Natural killer cell (primary cell): Measurements from ENCODE around the gene SMTNL1. TPM values are rescaled to one million over a fixed set of nuclear protein-coding genes. Genes with fewer than 3 reads are reported as not detected.
"Not testable (repeated sequence)": the region's sequence is repeated elsewhere in the genome, so short reads cannot be mapped to it uniquely, and the experiment has no call there.

Experiments
- ATAC-seq, 3 donors: fragments of 150-1000 bp in 2 of 3; fragments of 200-7000 bp in 1 of 3; cut with Tn5 transposase; 1 replicate in 1 of 3; 2 replicates in 2 of 3; pipeline ENCODE4 v1.10.0; 2021; ENCODE audit warnings: mild to moderate bottlenecking in 2 of 3, moderate library complexity in 2 of 3
- DNase-seq, 2 donors: peaks; one replicate each; pipeline versions ENCODE4 v3.0.0 to v3.0.0-alpha.2; 2013 to 2021; ENCODE audit warnings: mixed read lengths in 1 of 2
- H3K27ac ChIP-seq: one replicate; pipeline ENCODE4 v1.5.1; 2013; ENCODE audit warnings: mild to moderate bottlenecking, low read length
- H3K27me3 ChIP-seq: one replicate; pipeline ENCODE4 v1.6.1; 2013; ENCODE audit warnings: low read length; ENCODE audit not compliant: control insufficient read depth, insufficient read depth
- H3K36me3 ChIP-seq: one replicate; pipeline ENCODE4 v1.6.1; 2013; ENCODE audit warnings: low read length; ENCODE audit not compliant: control insufficient read depth, insufficient read depth
- H3K4me1 ChIP-seq: one replicate; pipeline ENCODE4 v1.6.1; 2013; ENCODE audit warnings: low read length; ENCODE audit not compliant: control insufficient read depth, insufficient read depth
- H3K4me3 ChIP-seq: one replicate; pipeline ENCODE4 v1.5.1; 2013; ENCODE audit warnings: low read length
- H3K9me3 ChIP-seq: one replicate; pipeline ENCODE4 v1.6.1; 2013; ENCODE audit warnings: low read length; ENCODE audit not compliant: control insufficient read depth, insufficient read depth
- H3K27ac Mint-ChIP-seq, 2 donors: one replicate each; pipeline ENCODE4 v1.8.0; 2022; ENCODE audit warnings: mild to moderate bottlenecking in 2 of 2, mixed read lengths in 2 of 2, moderate library complexity in 1 of 2
- H3K27me3 Mint-ChIP-seq, 2 donors: one replicate each; pipeline ENCODE4 v1.8.0; 2022; ENCODE audit warnings: low read depth in 2 of 2, mixed read lengths in 2 of 2
- H3K36me3 Mint-ChIP-seq: one replicate; pipeline ENCODE4 v1.8.0; 2022; ENCODE audit warnings: mixed read lengths
- H3K4me1 Mint-ChIP-seq, 2 donors: one replicate each; pipeline ENCODE4 v1.8.0; 2022; ENCODE audit warnings: mixed read lengths in 2 of 2
- H3K4me3 Mint-ChIP-seq: one replicate; pipeline ENCODE4 v1.8.0; 2022; ENCODE audit warnings: mild to moderate bottlenecking, moderate library complexity, mixed read lengths
- H3K9me3 Mint-ChIP-seq, 2 donors: one replicate each; pipeline ENCODE4 v1.8.0; 2022; ENCODE audit warnings: mixed read lengths in 2 of 2
- WGBS: methylation state at CpG from one replicate; pipeline ENCODE4 v1.1.7; 2013; ENCODE audit warnings: missing lambda C conversion rate; ENCODE audit not compliant: insufficient coverage; 5-methylcytosine and 5-hydroxymethylcytosine counted together
- intact Hi-C: fragments of 100-400 bp; cut with micrococcal nuclease; formaldehyde crosslinking; loops from one replicate; pipeline ENCODE4 v1.14.2; 2022
- total RNA-seq, 4 donors: library from RNA; stranded (reverse); fragments of 120-200 nt in 1 of 4; gene quantifications; one replicate each; pipeline versions ENCODE4 v1.2.3 to v1.2.4, GENCODE V29; 2013 to 2022
- TF ChIP-seq, protein P1 (sequence below): fragments of 200-600 bp; IDR thresholded peaks from one replicate; pipeline ENCODE4 v1.8.0; 2022; ENCODE audit warnings: antibody characterized with exemption

SMTNL1 gene
- total RNA-seq, 3 donors from 2014 or later (not counting 1 experiment from before 2014, with no cell fraction given) = not detected

DNA sequence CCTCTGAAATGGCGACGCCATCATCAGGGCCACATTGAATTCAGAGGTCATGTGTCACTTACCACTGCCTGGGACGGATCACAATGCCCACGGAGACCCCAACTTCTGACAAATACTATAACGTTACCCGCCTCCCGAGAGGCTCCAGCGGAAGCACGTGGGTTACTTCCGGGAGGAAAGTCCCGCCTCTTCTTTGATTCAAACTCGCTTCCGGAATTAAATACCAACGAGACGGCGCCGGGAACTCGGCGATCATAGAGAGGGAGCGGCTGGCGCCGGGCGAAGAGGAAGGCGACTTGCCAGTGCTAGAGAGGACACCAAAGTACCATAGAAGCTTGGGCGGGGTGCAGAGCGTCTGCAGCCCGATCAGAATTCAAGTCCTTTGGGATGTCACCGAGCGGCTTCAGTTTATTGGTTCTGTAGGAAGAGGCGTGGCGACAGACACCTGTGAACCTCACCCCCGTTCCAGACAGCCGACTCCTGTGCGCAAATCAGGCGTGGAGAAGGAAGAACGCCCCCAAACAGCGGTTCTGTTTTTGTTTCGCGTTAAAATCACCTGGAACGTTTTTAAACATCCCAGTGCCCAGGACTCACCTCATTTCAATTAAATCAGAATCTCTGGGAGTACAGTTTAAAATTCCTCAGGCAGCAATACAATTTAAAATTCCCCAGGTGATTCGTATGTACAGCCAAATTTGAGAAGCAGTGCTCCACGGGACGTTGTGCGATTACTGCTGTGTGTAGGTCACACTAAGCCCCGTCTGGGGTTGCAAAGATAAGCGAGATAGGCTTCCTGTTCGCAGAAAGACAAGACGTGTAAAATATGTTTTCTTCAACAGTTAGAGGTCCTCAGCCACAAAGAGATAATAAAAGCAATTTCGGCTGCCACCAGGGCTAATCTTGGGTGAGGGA is 6.5 kb upstream of the SMTNL1 start, which contains the start of gene TIMM10:
TIMM10 (minus strand) TSS at position 159 of the 912 bp plus-strand sequence. CDS start 565 bp downstream, outside the sequence.
- intact Hi-C loops = loop anchor here (1.0 to 2.0 kb wide), 6 partner anchors 36 to 1048 kb away; partner anchors contain the start of genes MED19, SELENOH, TMX2 and UBE2L6
- DNase-seq = peak; percentile 74 to 97
- WGBS = under 1% methylated on average over 49 of the region's 49 CpGs
- no peaks in the 10 kb centered on the region for H3K36me3 Mint-ChIP-seq
- TF ChIP-seq, protein P1, sequence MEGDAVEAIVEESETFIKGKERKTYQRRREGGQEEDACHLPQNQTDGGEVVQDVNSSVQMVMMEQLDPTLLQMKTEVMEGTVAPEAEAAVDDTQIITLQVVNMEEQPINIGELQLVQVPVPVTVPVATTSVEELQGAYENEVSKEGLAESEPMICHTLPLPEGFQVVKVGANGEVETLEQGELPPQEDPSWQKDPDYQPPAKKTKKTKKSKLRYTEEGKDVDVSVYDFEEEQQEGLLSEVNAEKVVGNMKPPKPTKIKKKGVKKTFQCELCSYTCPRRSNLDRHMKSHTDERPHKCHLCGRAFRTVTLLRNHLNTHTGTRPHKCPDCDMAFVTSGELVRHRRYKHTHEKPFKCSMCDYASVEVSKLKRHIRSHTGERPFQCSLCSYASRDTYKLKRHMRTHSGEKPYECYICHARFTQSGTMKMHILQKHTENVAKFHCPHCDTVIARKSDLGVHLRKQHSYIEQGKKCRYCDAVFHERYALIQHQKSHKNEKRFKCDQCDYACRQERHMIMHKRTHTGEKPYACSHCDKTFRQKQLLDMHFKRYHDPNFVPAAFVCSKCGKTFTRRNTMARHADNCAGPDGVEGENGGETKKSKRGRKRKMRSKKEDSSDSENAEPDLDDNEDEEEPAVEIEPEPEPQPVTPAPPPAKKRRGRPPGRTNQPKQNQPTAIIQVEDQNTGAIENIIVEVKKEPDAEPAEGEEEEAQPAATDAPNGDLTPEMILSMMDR = no peak
- H3K27ac Mint-ChIP-seq = peak within 1 kb of the TSS; percentile 97 to 99
- Histone ChIP-seq H3K4me1 (peaks cover 15% of the 10 kb centered on the region), H3K9me3 (no peaks in the 10 kb centered on the region), H3K27ac (peak within 1 kb of the TSS; percentile 78), H3K36me3 (peaks cover 8% of the 10 kb centered on the region), H3K27me3 (no peaks in the 10 kb centered on the region), H3K4me3 (peak within 1 kb of the TSS; percentile 65)
- peak within 1 kb of the TSS; percentile 99 for H3K4me3 Mint-ChIP-seq
- no peaks in the 10 kb centered on the region for H3K27me3 Mint-ChIP-seq
- peaks cover 30 to 36% of the 10 kb centered on the region in 2 donors for H3K4me1 Mint-ChIP-seq
- H3K9me3 Mint-ChIP-seq = no peaks in the 10 kb centered on the region
- ATAC-seq = peak; percentile 81 to 93 (median 87)

DNA sequence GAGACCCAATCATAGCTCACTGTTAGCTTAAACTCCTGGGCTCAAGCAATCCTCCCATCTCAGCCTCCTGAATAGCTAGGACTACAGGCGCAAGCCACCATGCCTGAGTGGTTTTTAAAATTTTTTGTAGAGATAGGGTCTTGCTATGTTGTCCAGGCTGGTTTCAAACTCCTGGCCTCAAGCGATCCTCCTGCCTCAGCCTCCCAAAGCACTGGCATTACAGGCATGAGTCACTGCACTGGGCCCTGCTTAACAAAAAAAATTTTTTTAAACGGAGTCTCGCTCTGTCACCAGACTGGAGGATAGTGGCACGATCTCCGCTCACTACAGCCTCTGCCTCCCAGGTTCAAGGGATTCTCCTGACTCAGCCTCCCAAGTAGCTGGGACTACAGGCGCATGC is 2.9 kb upstream of the SMTNL1 start:
- intact Hi-C loops, H3K4me3 ChIP-seq, H3K9me3 Mint-ChIP-seq, H3K27ac Mint-ChIP-seq, H3K36me3 Mint-ChIP-seq, H3K27me3 ChIP-seq, DNase-seq, H3K36me3 ChIP-seq, H3K27ac ChIP-seq, H3K4me3 Mint-ChIP-seq, ATAC-seq, H3K27me3 Mint-ChIP-seq, H3K9me3 ChIP-seq: not testable (repeated sequence)
- peaks cover 24% of the 10 kb centered on the region in 2 donors for H3K4me1 Mint-ChIP-seq
- peaks cover 15% of the 10 kb centered on the region for H3K4me1 ChIP-seq
- WGBS = 97% methylated on average over 6 of the region's 7 CpGs

DNA sequence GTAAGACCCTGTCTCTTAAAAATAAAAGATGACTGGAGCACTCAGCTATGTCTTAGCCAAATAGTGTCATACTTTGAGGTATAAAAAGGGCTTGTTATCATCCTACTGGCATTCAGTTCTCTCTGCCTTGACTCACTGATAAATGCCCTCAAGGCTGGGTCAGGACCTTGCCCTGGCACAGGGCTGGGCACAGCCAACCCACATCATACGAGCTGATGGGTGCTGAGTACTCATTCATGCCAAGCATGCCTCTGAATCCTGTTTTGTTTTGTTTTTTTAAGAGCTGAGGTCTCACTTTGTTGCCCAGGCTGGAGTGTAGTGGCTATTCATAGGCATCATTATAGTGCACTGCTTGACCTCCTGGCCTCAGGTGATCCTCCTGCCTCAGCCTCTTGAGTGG is 1.9 kb downstream of the SMTNL1 start:
- Histone ChIP-seq H3K4me1 (no peaks in the 10 kb centered on the region), H3K9me3 (no peaks in the 10 kb centered on the region), H3K36me3 (no peaks in the 10 kb centered on the region), H3K27me3 (no peaks in the 10 kb centered on the region), H3K27ac (no peak overlapping the region), H3K4me3 (no peak overlapping the region)
- ATAC-seq (no peak), DNase-seq (no peak)
- no peaks in the 10 kb centered on the region for H3K27me3 Mint-ChIP-seq
- H3K9me3 Mint-ChIP-seq = no peaks in the 10 kb centered on the region
- WGBS = 93% methylated on average over 1 of the region's 1 CpG
- no peaks in the 10 kb centered on the region for H3K36me3 Mint-ChIP-seq
- TF ChIP-seq, protein P1 = no peak
- no peaks in the 10 kb centered on the region for H3K4me1 Mint-ChIP-seq
- no peak overlapping the region for H3K27ac Mint-ChIP-seq
- no peak overlapping the region for H3K4me3 Mint-ChIP-seq
- intact Hi-C loops = no loop called here

DNA sequence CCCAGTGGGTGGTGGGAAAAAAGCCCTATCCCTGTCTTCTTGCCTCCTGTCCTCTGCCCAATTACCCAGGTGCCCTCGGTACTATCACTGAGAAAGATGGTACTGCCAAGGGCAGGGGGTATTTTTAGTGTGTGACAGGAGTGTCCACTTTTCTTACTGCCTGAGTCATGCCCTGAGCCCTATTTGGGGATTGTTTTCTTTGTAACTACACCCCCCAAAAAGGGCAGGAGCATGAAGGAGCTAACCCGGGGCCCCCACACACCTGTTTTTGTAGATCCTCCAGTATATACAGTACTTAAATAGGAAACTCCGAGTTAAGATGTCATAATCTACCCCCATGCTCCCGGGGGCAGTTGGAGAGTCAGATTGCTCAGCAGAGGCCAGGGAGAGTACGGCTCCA is 3.8 kb downstream of the SMTNL1 start:
- H3K36me3 ChIP-seq = no peaks in the 10 kb centered on the region
- no peak overlapping the region for H3K27ac Mint-ChIP-seq
- 92% methylated on average over 4 of the region's 5 CpGs for WGBS
- H3K4me3 ChIP-seq = no peak overlapping the region
- no peak for DNase-seq
- no peaks in the 10 kb centered on the region for H3K27me3 ChIP-seq
- TF ChIP-seq, protein P1 = no peak
- no peaks in the 10 kb centered on the region for H3K36me3 Mint-ChIP-seq
- no peaks in the 10 kb centered on the region for H3K9me3 Mint-ChIP-seq
- H3K27me3 Mint-ChIP-seq = no peaks in the 10 kb centered on the region
- H3K27ac ChIP-seq = no peak overlapping the region
- no peaks in the 10 kb centered on the region for H3K4me1 Mint-ChIP-seq
- no peaks in the 10 kb centered on the region for H3K4me1 ChIP-seq
- no peak for ATAC-seq
- no peak overlapping the region for H3K4me3 Mint-ChIP-seq
- no peaks in the 10 kb centered on the region for H3K9me3 ChIP-seq
- intact Hi-C loops = no loop called here
